GM12878 (cell line): ENCODE data around the gene CLASP1. TPM values are rescaled to one million over a fixed set of nuclear protein-coding genes. Genes with fewer than 3 reads are reported as not detected.

Experiments
- ATAC-seq: fragments of 200-7000 bp; cut with Tn5 transposase; 3 replicates; pipeline ENCODE4 v1.9.1; 2020; ENCODE audit warnings: mild to moderate bottlenecking, moderate library complexity
- BruUV-seq: library from RNA; stranded (reverse); fragments of 400-500 nt; replicated peaks from 2 replicates; lab custom pipeline; 2021; lab: Mats Ljungman, UMichigan
- CTCF ChIA-PET: fragments of 300-600 bp; sonication (Branson Sonifier 250); formaldehyde crosslinking; extraction: SDS; loops from one replicate; lab custom pipeline; 2021; ENCODE audit warnings: inconsistent platforms; lab: Yijun Ruan, JAX
- POLR2A ChIA-PET: fragments of 350-600 bp; formaldehyde crosslinking; extraction: SDS; loops from one replicate; lab custom pipeline; 2021; ENCODE audit warnings: inconsistent platforms; lab: Charles Lee
- RAD21 ChIA-PET: fragments of 300-600 bp; sonication (Branson Sonifier 250); formaldehyde crosslinking; loops from one replicate; lab custom pipeline; 2023; ENCODE audit warnings: antibody characterized with exemption; ENCODE audit not compliant: unreplicated experiment; lab: Charles Lee
- SMC1A ChIA-PET: fragments of 300-600 bp; sonication (Branson Sonifier 250); formaldehyde crosslinking; loops from one replicate; lab custom pipeline; 2023; ENCODE audit not compliant: unreplicated experiment, uncharacterized antibody; lab: Charles Lee
- DNase-seq: peaks from one replicate; pipeline ENCODE4 v3.0.0-alpha.2; 2011; ENCODE audit warnings: low read depth, low spot score
- FAIRE-seq: peaks from 3 replicates; lab custom pipeline; 2011; peaks lifted over from hg19 to GRCh38; lab: Jason Lieb, UNC
- H2AFZ ChIP-seq: 2 replicates; pipeline ENCODE4 v1.6.0; 2011; ENCODE audit warnings: low read depth, low read length, control low read depth; ENCODE audit not compliant: control insufficient read depth
- H3K27ac ChIP-seq: 2 replicates; pipeline ENCODE4 v1.5.1; 2011; ENCODE audit warnings: control low read depth; ENCODE audit not compliant: control insufficient read depth, insufficient read depth
- H3K27me3 ChIP-seq, 2 experiments: replicated peaks in 1 of 2; 2 replicates each; pipeline versions ENCODE4 v1.6.0 to v1.6.1; 2011; ENCODE audit warnings: low read length in 1 of 2; ENCODE audit not compliant: control insufficient read depth in 2 of 2, insufficient read depth in 2 of 2
- H3K36me3 ChIP-seq, 2 experiments: 2 replicates each; pipeline ENCODE4 v1.5.1; 2011; ENCODE audit warnings: low read length in 1 of 2; ENCODE audit not compliant: control insufficient read depth in 2 of 2, insufficient read depth in 2 of 2
- H3K4me1 ChIP-seq: 2 replicates; pipeline ENCODE4 v1.6.1; 2011; ENCODE audit warnings: mild to moderate bottlenecking, low read length, moderate library complexity, mixed read lengths; ENCODE audit not compliant: control insufficient read depth, insufficient read depth
- H3K4me2 ChIP-seq: 2 replicates; pipeline ENCODE4 v1.6.0; 2011; ENCODE audit warnings: control low read depth; ENCODE audit not compliant: control insufficient read depth, insufficient read depth
- H3K4me3 ChIP-seq: fragments of 200-600 bp; sonication (generic); 2 replicates; pipeline ENCODE4 v1.5.1; 2016
- H3K79me2 ChIP-seq: 2 replicates; pipeline ENCODE4 v1.6.0; 2011; ENCODE audit warnings: low read length; ENCODE audit not compliant: control insufficient read depth, insufficient read depth
- H3K9ac ChIP-seq: 2 replicates; pipeline ENCODE4 v1.8.0; 2011; ENCODE audit warnings: low read length, control low read depth, mixed read lengths; ENCODE audit not compliant: control insufficient read depth, insufficient read depth
- H3K9me3 ChIP-seq: replicated peaks from 3 replicates; pipeline ENCODE4 v1.5.1; 2011; ENCODE audit warnings: mild to moderate bottlenecking, low read length; ENCODE audit not compliant: control insufficient read depth, insufficient read depth
- H4K20me1 ChIP-seq: 2 replicates; pipeline ENCODE4 v1.6.0; 2011; ENCODE audit not compliant: control insufficient read depth, insufficient read depth
- BHLHE40 ChIP-seq, 2 experiments: fragments of 450-650 bp in 1 of 2; IDR thresholded peaks; 2 replicates each; pipeline ENCODE4 v1.6.1; 2011 to 2017; ENCODE audit warnings: low read depth in 2 of 2, borderline replicate concordance in 1 of 2, improper control_type of control experiment in 1 of 2, low read length in 1 of 2, mild to moderate bottlenecking in 1 of 2
- CEBPB ChIP-seq, 2 experiments: fragments of 150-350 bp in 1 of 2; IDR thresholded peaks; 2 replicates each; pipeline ENCODE4 v1.6.1; 2012 to 2014; ENCODE audit warnings: low read depth in 2 of 2, low read length in 2 of 2, borderline replicate concordance in 1 of 2, inconsistent platforms in 1 of 2
- CREB1 ChIP-seq: IDR thresholded peaks from 2 replicates; pipeline ENCODE4 v1.6.1; 2012; ENCODE audit warnings: low read depth, mild to moderate bottlenecking, inconsistent platforms
- E2F8 ChIP-seq: fragments of 450-650 bp; IDR thresholded peaks from 2 replicates; pipeline ENCODE4 v1.6.1; 2018; ENCODE audit warnings: mild to moderate bottlenecking, low read depth, moderate library complexity; ENCODE audit not compliant: partially characterized antibody
- ESRRA ChIP-seq: IDR thresholded peaks from 2 replicates; pipeline ENCODE4 v1.6.1; 2012; ENCODE audit warnings: mild to moderate bottlenecking, low read length, improper control_type of control experiment
- FOXK2 ChIP-seq: fragments of 450-650 bp; IDR thresholded peaks from 2 replicates; pipeline ENCODE4 v1.6.1; 2017; ENCODE audit warnings: mild to moderate bottlenecking, moderate library complexity
- IRF5 ChIP-seq: fragments of 450-650 bp; IDR thresholded peaks from 2 replicates; pipeline ENCODE4 v1.6.1; 2017; ENCODE audit warnings: borderline replicate concordance
- NR2F1 ChIP-seq: fragments of 450-650 bp; conservative IDR thresholded peaks from 2 replicates; pipeline ENCODE4 v1.6.1; 2017; ENCODE audit warnings: mild to moderate bottlenecking
- SKIL ChIP-seq: fragments of 450-650 bp; IDR thresholded peaks from 2 replicates; pipeline ENCODE4 v1.6.1; 2017; ENCODE audit warnings: mild to moderate bottlenecking, low read depth, inconsistent platforms; ENCODE audit not compliant: poor library complexity, severe bottlenecking
- TCF3 ChIP-seq: IDR thresholded peaks from 2 replicates; pipeline ENCODE4 v1.6.1; 2012; ENCODE audit warnings: low read depth, mild to moderate bottlenecking, low read length, borderline replicate concordance; ENCODE audit not compliant: insufficient read depth
- YBX1 ChIP-seq: fragments of 450-650 bp; IDR thresholded peaks from 2 replicates; pipeline ENCODE4 v1.6.1; 2016; ENCODE audit warnings: antibody characterized with exemption
- YY1 ChIP-seq: IDR thresholded peaks from 2 replicates; pipeline ENCODE4 v1.6.1; 2011; ENCODE audit warnings: low read depth, mild to moderate bottlenecking, low read length
- ZBTB40 ChIP-seq: fragments of 450-650 bp; IDR thresholded peaks from 2 replicates; pipeline ENCODE4 v1.6.1; 2016; ENCODE audit warnings: mild to moderate bottlenecking, moderate library complexity, borderline replicate concordance
- ZNF207 ChIP-seq: fragments of 450-650 bp; IDR thresholded peaks from 2 replicates; pipeline ENCODE4 v1.6.1; 2014; ENCODE audit warnings: antibody characterized with exemption, mild to moderate bottlenecking, borderline replicate concordance
- ZSCAN29 ChIP-seq: fragments of 450-650 bp; IDR thresholded peaks from 2 replicates; pipeline ENCODE4 v1.6.1; 2017; ENCODE audit warnings: mild to moderate bottlenecking, moderate library complexity
- WGBS: methylation state at CpG from one replicate; pipeline ENCODE4 v1.1.6; 2016; ENCODE audit warnings: low lambda C conversion rate; ENCODE audit not compliant: insufficient replicate concordance, insufficient coverage; ENCODE audit errors: missing lambda C conversion rate; 5-methylcytosine and 5-hydroxymethylcytosine counted together
- in situ Hi-C: fragments of 300-500 bp; cut with MboI; formaldehyde crosslinking; loops from 9 replicates; pipeline ENCODE4 v1.14.3; 2018; ENCODE audit warnings: mixed read lengths
- intact Hi-C: fragments of 100-400 bp; cut with micrococcal nuclease; formaldehyde crosslinking; loops from one replicate; pipeline ENCODE4 v1.14.2; 2022; ENCODE audit not compliant: unreplicated experiment
- polyA plus RNA-seq, 11 experiments: library from polyadenylated mRNA; depleted of rRNA in 4 of 11; unstranded in 6 of 11; stranded (reverse) in 5 of 11; fragments of >200 nt; fragmentation: Nextera tagmentation in 4 of 11; fragmentation: Illumina TruSeq in 1 of 11; extraction: Ambion mirVana in 4 of 11; extraction: Trizol in 1 of 11; gene quantifications; 1 replicate in 1 of 11; 2 replicates in 10 of 11; pipeline versions ENCODE4 v1.2.1 to v1.2.3, GENCODE V29; 2011 to 2016; ENCODE audit warnings: inconsistent platforms in 2 of 11, missing spikeins in 2 of 11, low read depth in 1 of 11
- total RNA-seq, 4 experiments: library from RNA; depleted of rRNA in 3 of 4; stranded (reverse); fragments of >200 nt in 3 of 4; fragmentation: Illumina TruSeq in 1 of 4; extraction: Trizol in 1 of 4; gene quantifications; 2 replicates each; pipeline versions ENCODE4 v1.2.1 to v1.2.3, GENCODE V29; 2013 to 2021

The CLASP1 gene
- total and polyA plus RNA-seq, 10 of the 15 experiments (the other 5 are each of a cell fraction or from before 2014, with no cell fraction given), result 1.4 to 62.4 (median 32.9) TPM

GRCh38 chr2:121333231-121333630 lies 316.0 kb downstream of the CLASP1 start:
- intact Hi-C loops, result no loop called here
- Histone ChIP-seq H3K27ac (no peak overlapping the region), H4K20me1 (no peaks in the 10 kb centered on the region), H3K4me2 (no peak overlapping the region), H3K79me2 (no peaks in the 10 kb centered on the region), H3K4me3 (no peak overlapping the region), H3K4me1 (peaks cover 5% of the 10 kb centered on the region; the same call in 1 of the 2 replicates), H2AFZ (no peak overlapping the region), H3K9me3 (no peaks in the 10 kb centered on the region), H3K27me3 (no peaks in the 10 kb centered on the region), H3K9ac (no peak overlapping the region), H3K36me3 (peaks cover 2 to 3% of the 10 kb centered on the region in 2 experiments; a peak in 2 of 4 replicates)
- no peak for DNase-seq
- RAD21 ChIA-PET, result no interaction called here
- no peak for FAIRE-seq
- ATAC-seq, result no peak
- in situ Hi-C loops, result no loop called here
- POLR2A ChIA-PET, result no interaction called here
- CTCF ChIA-PET, result no interaction called here
- SMC1A ChIA-PET, result no interaction called here
- no peak for TF ChIP-seq SKIL
- TF ChIP-seq TCF3, result no peak
- no peak for TF ChIP-seq ESRRA
- no peak for TF ChIP-seq CREB1
- TF ChIP-seq IRF5, result no peak
- no peak for TF ChIP-seq BHLHE40 (IDR thresholded peaks at IDR 0.05; ENCODE audit: borderline replicate concordance in 1 of 2, low read depth in 2 of 2, low read length in 1 of 2)
- no peak for TF ChIP-seq NR2F1
- no peak for TF ChIP-seq ZSCAN29
- no peak for TF ChIP-seq CEBPB (IDR thresholded peaks at IDR 0.05; ENCODE audit: borderline replicate concordance in 1 of 2, low read depth in 2 of 2, low read length in 2 of 2)
- TF ChIP-seq FOXK2, result no peak
- TF ChIP-seq YBX1, result no peak
- no peak for TF ChIP-seq ZNF207
- no peak for TF ChIP-seq ZBTB40
- TF ChIP-seq YY1, result no peak
- TF ChIP-seq E2F8, result no peak
- BruUV-seq, result no TSS peak
- WGBS, result 61% methylated on average over 17 of the region's 17 CpGs
